HCT116 (cell line): ENCODE results near the gene RAD9A. TPM values are rescaled to one million over a fixed set of nuclear protein-coding genes. Genes with fewer than 3 reads are reported as not detected.

Experiments used
- ATAC-seq: fragments of 200-7000 bp; cut with Tn5 transposase; 2 replicates; pipeline ENCODE4 v1.9.1; 2020; ENCODE audit warnings: mild to moderate bottlenecking, moderate library complexity
- BruUV-seq: library from RNA; stranded (reverse); fragments of 400-500 nt; replicated peaks from 2 replicates; lab custom pipeline; 2021; lab: Mats Ljungman, UMichigan
- CTCF ChIA-PET: fragments of 300-600 bp; sonication (Branson Sonifier 250); formaldehyde crosslinking; loops from one replicate; lab custom pipeline; 2021; ENCODE audit warnings: antibody characterized with exemption; lab: Charles Lee
- POLR2A ChIA-PET: fragments of 300-600, 350-600 bp; sonication (Branson Sonifier 250); formaldehyde crosslinking; loops from one replicate; lab custom pipeline; 2021; ENCODE audit warnings: antibody characterized with exemption; lab: Charles Lee
- RAD21 ChIA-PET, 2 experiments: fragments of 300-600 bp; sonication (Branson Sonifier 250); formaldehyde crosslinking; loops; one replicate each; lab custom pipeline; 2023; ENCODE audit warnings: low total read pairs in 2 of 2; ENCODE audit not compliant: uncharacterized antibody in 2 of 2, unreplicated experiment in 2 of 2, low non-redundant PET in 1 of 2; lab: Charles Lee
- DNase-seq: peaks from one replicate; pipeline ENCODE4 v3.0.0-alpha.2; 2010; ENCODE audit warnings: low read depth, low spot score
- H2AFZ ChIP-seq: fragments of 200-600 bp; shearing (Covaris generic), sonication (generic); 2 replicates; pipeline ENCODE4 v1.6.1; 2017; ENCODE audit warnings: low read depth, mixed run types, mixed read lengths, antibody characterized with exemption, low read length; ENCODE audit not compliant: poor library complexity, severe bottlenecking
- H3K27ac ChIP-seq: 2 replicates; pipeline ENCODE4 v1.5.1; 2012; ENCODE audit warnings: low read depth, low read length
- H3K27me3 ChIP-seq: fragments of 200-600 bp; sonication (generic); 2 replicates; pipeline ENCODE4 v1.6.1; 2016; ENCODE audit warnings: mixed run types, low read length, mixed read lengths; ENCODE audit not compliant: insufficient read depth
- H3K36me3 ChIP-seq, 2 experiments: fragments of 200-500 bp in 1 of 2; fragments of 200-600 bp in 1 of 2; sonication (Bioruptor generic) in 1 of 2; sonication (generic) in 1 of 2; 2 replicates each; pipeline versions ENCODE4 v1.5.1 to v1.6.1; 2014 to 2016; ENCODE audit warnings: low read length in 2 of 2, inconsistent platforms in 1 of 2, mixed read lengths in 1 of 2, mixed run types in 1 of 2; ENCODE audit not compliant: insufficient read depth in 2 of 2, control insufficient read depth in 1 of 2
- H3K4me1 ChIP-seq, 2 experiments: fragments of 200-600 bp in 1 of 2; sonication (generic) in 1 of 2; 2 replicates each; pipeline versions ENCODE4 v1.5.1 to v1.6.1; 2012 to 2017; ENCODE audit warnings: low read length in 2 of 2, inconsistent platforms in 1 of 2, mild to moderate bottlenecking in 1 of 2, mixed read lengths in 1 of 2, mixed run types in 1 of 2, moderate library complexity in 1 of 2; ENCODE audit not compliant: insufficient read depth in 2 of 2, control insufficient read depth in 1 of 2
- H3K4me2 ChIP-seq: fragments of 200-600 bp; sonication (generic); 2 replicates; pipeline ENCODE4 v1.6.1; 2017; ENCODE audit warnings: mixed run types, low read length, mixed read lengths
- H3K4me3 ChIP-seq, 2 experiments: fragments of 200-600 bp in 1 of 2; sonication (generic) in 1 of 2; replicated peaks in 1 of 2; 2 replicates each; pipeline ENCODE4 v1.5.1; 2011 to 2016; ENCODE audit warnings: low read length in 2 of 2, control low read depth in 1 of 2, low read depth in 1 of 2, mild to moderate bottlenecking in 1 of 2, mixed read lengths in 1 of 2, mixed run types in 1 of 2
- H3K79me2 ChIP-seq: fragments of 200-600 bp; sonication (generic); 2 replicates; pipeline ENCODE4 v1.6.1; 2017; ENCODE audit warnings: mild to moderate bottlenecking, mixed run types, low read length, moderate library complexity, mixed read lengths; ENCODE audit not compliant: insufficient read depth
- H3K9ac ChIP-seq: fragments of 200-600 bp; sonication (generic); 2 replicates; pipeline ENCODE4 v1.6.1; 2016; ENCODE audit warnings: low read length, mixed read lengths
- H3K9me2 ChIP-seq: fragments of 200-600 bp; sonication (generic), shearing (Covaris generic); 2 replicates; pipeline ENCODE4 v1.6.1; 2017; ENCODE audit warnings: mixed run types, mild to moderate bottlenecking, moderate library complexity; ENCODE audit not compliant: insufficient read depth
- H3K9me3 ChIP-seq, 2 experiments: fragments of 200-500 bp in 1 of 2; fragments of 200-600 bp in 1 of 2; sonication (Bioruptor generic) in 1 of 2; sonication (generic) in 1 of 2; 2 replicates each; pipeline ENCODE4 v1.6.1; 2014 to 2017; ENCODE audit warnings: low read length in 2 of 2, mixed read lengths in 2 of 2, inconsistent platforms in 1 of 2, low read depth in 1 of 2, mild to moderate bottlenecking in 1 of 2, mixed run types in 1 of 2, moderate library complexity in 1 of 2; ENCODE audit not compliant: control insufficient read depth in 1 of 2, insufficient read depth in 1 of 2
- H4K20me1 ChIP-seq: fragments of 200-600 bp; sonication (generic), shearing (Covaris generic); 2 replicates; pipeline ENCODE4 v1.6.1; 2017; ENCODE audit warnings: mixed run types, mild to moderate bottlenecking, moderate library complexity; ENCODE audit not compliant: insufficient read depth
- CEBPB ChIP-seq: IDR thresholded peaks from 2 replicates; pipeline ENCODE4 v1.6.1; 2012; ENCODE audit warnings: low read depth
- CTCF ChIP-seq, 3 experiments: fragments of 200-600 bp in 1 of 3; sonication (generic) in 1 of 3; IDR thresholded peaks in 2 of 3; conservative IDR thresholded peaks in 1 of 3; 2 replicates each; pipeline ENCODE4 v1.5.1; 2012 to 2017; ENCODE audit warnings: low read depth in 2 of 3, low read length in 2 of 3, antibody characterized with exemption in 1 of 3, borderline replicate concordance in 1 of 3, control low read depth in 1 of 3, mild to moderate bottlenecking in 1 of 3, mixed read lengths in 1 of 3, mixed run types in 1 of 3, moderate library complexity in 1 of 3; ENCODE audit not compliant: insufficient read depth in 1 of 3
- ELF1 ChIP-seq: IDR thresholded peaks from 2 replicates; pipeline ENCODE4 v1.6.1; 2012; ENCODE audit warnings: low read depth, borderline replicate concordance
- EZH2 ChIP-seq: fragments of 200-600 bp; sonication (generic); IDR thresholded peaks from 2 replicates; pipeline ENCODE4 v1.6.1; 2017; ENCODE audit warnings: antibody characterized with exemption, mixed run types
- POLR2A ChIP-seq: IDR thresholded peaks from 2 replicates; pipeline ENCODE4 v1.7.0; 2011; ENCODE audit warnings: borderline replicate concordance; ENCODE audit not compliant: insufficient read depth, insufficient read length; ENCODE audit errors: extremely low read depth
- REST ChIP-seq: IDR thresholded peaks from 2 replicates; pipeline ENCODE4 v1.6.1; 2012; ENCODE audit warnings: low read depth
- SP1 ChIP-seq: IDR thresholded peaks from 2 replicates; pipeline ENCODE4 v1.6.1; 2012; ENCODE audit warnings: low read depth
- YY1 ChIP-seq: IDR thresholded peaks from 2 replicates; pipeline ENCODE4 v1.6.1; 2011; ENCODE audit warnings: low read length, low read depth, moderate library complexity, mild to moderate bottlenecking; ENCODE audit not compliant: insufficient replicate concordance; ENCODE audit errors: extremely low read depth
- ZBTB33 ChIP-seq: IDR thresholded peaks from 2 replicates; pipeline ENCODE4 v1.6.1; 2011; ENCODE audit warnings: mild to moderate bottlenecking, low read length, moderate library complexity; ENCODE audit not compliant: insufficient replicate concordance; ENCODE audit errors: extremely low read depth
- intact Hi-C: fragments of 100-400 bp; cut with micrococcal nuclease; formaldehyde crosslinking; loops from 2 replicates; pipeline ENCODE4 v1.10.0; 2022
- total RNA-seq: library from RNA; stranded (reverse); gene quantifications from one replicate; pipeline ENCODE4 v1.2.1, GENCODE V29; 2021; ENCODE audit not compliant: unreplicated experiment

Gene RAD9A
- total RNA-seq, 1 experiment from 2014 or later, result 49.8 TPM

- no peak for DNase-seq
- H2AFZ ChIP-seq, result no peak overlapping the region
- no peak overlapping the region for H3K27ac ChIP-seq
- BruUV-seq, result no TSS peak
- H4K20me1 ChIP-seq, result no peaks in the 10 kb centered on the region
- RAD21 ChIA-PET, result no interaction called here
- no peak overlapping the region for H3K4me2 ChIP-seq
- H3K27me3 ChIP-seq, result no peaks in the 10 kb centered on the region
- POLR2A ChIA-PET, result interaction anchor here (0.7 kb wide), 1 partner anchor 72 kb away, joined by 3 read pairs; no protein-coding TSS in a partner anchor
- ATAC-seq, result no peak
- no peaks in the 10 kb centered on the region for H3K9me3 ChIP-seq
- no peaks in the 10 kb centered on the region for H3K9me2 ChIP-seq
- no peak overlapping the region for H3K9ac ChIP-seq
- peaks cover 22 to 64% of the 10 kb centered on the region in 2 experiments for H3K4me1 ChIP-seq
- CTCF ChIA-PET, result interaction anchor here (1.2 to 16.6 kb wide), 5 partner anchors 12 to 53 kb away, joined by 4 to 456 read pairs (median 5); partner anchors contain the start of genes CLCF1, PPP1CA and RAD9A
- H3K4me3 ChIP-seq, result no peak overlapping the region
- H3K79me2 ChIP-seq, result no peaks in the 10 kb centered on the region; the same call in 1 of the 2 replicates
- intact Hi-C loops, result no loop called here
- TF ChIP-seq CEBPB (no peak), SP1 (no peak)
- no peaks in the 10 kb centered on the region for H3K36me3 ChIP-seq
These were observed 43.6 kb upstream of the RAD9A start for GRCh38 chr11:67347964-67348749.

GRCh38 chr11:67349036-67349435 lies 42.8 kb upstream of the RAD9A start:
- Histone ChIP-seq H3K4me1 (peaks cover 24 to 70% of the 10 kb centered on the region in 2 experiments), H4K20me1 (no peaks in the 10 kb centered on the region), H2AFZ (no peak overlapping the region), H3K36me3 (no peaks in the 10 kb centered on the region), H3K27me3 (no peaks in the 10 kb centered on the region), H3K4me3 (no peak overlapping the region), H3K9ac (no peak overlapping the region), H3K27ac (no peak overlapping the region), H3K9me3 (no peaks in the 10 kb centered on the region), H3K4me2 (no peak overlapping the region), H3K9me2 (no peaks in the 10 kb centered on the region), H3K79me2 (no peaks in the 10 kb centered on the region; the same call in 1 of the 2 replicates)
- BruUV-seq, result no TSS peak
- ChIA-PET RAD21 (no interaction called here), POLR2A (no interaction called here), CTCF (interaction anchor here (1.3 to 16.6 kb wide), 2 partner anchors 27 to 52 kb away, joined by 5 to 456 read pairs; partner anchors contain the start of genes CLCF1 and PPP1CA)
- intact Hi-C loops, result no loop called here
- ATAC-seq (no peak), DNase-seq (no peak)
- TF ChIP-seq ZBTB33 (no peak), ELF1 (no peak), SP1 (no peak), REST (no peak), YY1 (no peak), CTCF (IDR thresholded peaks at IDR 0.05 in 2 of 3, conservative IDR thresholded peaks at IDR 0.05 in 1 of 3; ENCODE audit: borderline replicate concordance in 1 of 3, insufficient read depth in 1 of 3, low read depth in 2 of 3, low read length in 2 of 3) (no peak), EZH2 (no peak), POLR2A (no peak)
